Measurements from ENCODE around the gene GALNTL6.

GRCh38 chr4:171920901-171921300, 107.7 kb downstream of the GALNTL6 start:
- TF ChIP-seq CTCF (IDR thresholded peaks at IDR 0.05): no peak
- no peak for TF ChIP-seq POLR2A (IDR thresholded peaks at IDR 0.05)

All from lower leg skin (tissue), 3 donors.